ENCODE measurements around the gene MKX. TPM values are rescaled to one million over a fixed set of nuclear protein-coding genes. Genes with fewer than 3 reads are reported as not detected.

MKX gene
- polyA plus RNA-seq, 1 experiment = 0.76 TPM

DNA sequence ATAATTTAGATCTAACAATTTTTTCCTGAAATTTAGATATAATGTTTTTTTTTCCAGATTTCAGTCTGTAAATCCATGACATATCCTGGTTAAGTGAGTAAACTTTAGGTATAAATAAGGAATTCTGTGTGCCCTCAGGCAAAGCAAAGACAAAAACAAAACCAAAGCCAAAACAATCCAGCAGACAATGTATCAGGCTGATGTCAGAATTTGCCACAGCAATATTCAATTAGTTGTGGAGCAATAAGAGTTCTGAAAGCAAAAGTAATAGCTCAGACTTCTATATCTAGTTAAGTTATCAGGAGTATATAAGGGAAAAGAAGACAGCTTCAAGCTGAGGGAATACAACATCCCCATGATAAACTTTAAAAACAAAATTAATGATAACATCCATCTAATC, 82.0 kb downstream of the MKX start:
- no peaks in the 10 kb centered on the region for H3K9me3 ChIP-seq (ENCODE audit: control insufficient read depth, insufficient read depth, low read length)
- ChIA-PET CTCF (interaction anchor here (0.5 kb wide), 1 partner anchor 12 kb away, joined by 3 read pairs; no protein-coding TSS in a partner anchor), POLR2A (no interaction called here)
- DNase-seq (ENCODE audit: low read depth, low spot score) = no peak
- H3K4me3 ChIP-seq (ENCODE audit: low read depth, low read length) = no peak overlapping the region
- no peak overlapping the region for H3K27ac ChIP-seq (ENCODE audit: low read depth, low read length)
- H3K27me3 ChIP-seq (ENCODE audit: control insufficient read depth, insufficient read depth, low read length) = no peaks in the 10 kb centered on the region
- TF ChIP-seq, protein P1, sequence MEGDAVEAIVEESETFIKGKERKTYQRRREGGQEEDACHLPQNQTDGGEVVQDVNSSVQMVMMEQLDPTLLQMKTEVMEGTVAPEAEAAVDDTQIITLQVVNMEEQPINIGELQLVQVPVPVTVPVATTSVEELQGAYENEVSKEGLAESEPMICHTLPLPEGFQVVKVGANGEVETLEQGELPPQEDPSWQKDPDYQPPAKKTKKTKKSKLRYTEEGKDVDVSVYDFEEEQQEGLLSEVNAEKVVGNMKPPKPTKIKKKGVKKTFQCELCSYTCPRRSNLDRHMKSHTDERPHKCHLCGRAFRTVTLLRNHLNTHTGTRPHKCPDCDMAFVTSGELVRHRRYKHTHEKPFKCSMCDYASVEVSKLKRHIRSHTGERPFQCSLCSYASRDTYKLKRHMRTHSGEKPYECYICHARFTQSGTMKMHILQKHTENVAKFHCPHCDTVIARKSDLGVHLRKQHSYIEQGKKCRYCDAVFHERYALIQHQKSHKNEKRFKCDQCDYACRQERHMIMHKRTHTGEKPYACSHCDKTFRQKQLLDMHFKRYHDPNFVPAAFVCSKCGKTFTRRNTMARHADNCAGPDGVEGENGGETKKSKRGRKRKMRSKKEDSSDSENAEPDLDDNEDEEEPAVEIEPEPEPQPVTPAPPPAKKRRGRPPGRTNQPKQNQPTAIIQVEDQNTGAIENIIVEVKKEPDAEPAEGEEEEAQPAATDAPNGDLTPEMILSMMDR (IDR thresholded peaks at IDR 0.05; ENCODE audit: low read depth, low read length) = no peak

DNA sequence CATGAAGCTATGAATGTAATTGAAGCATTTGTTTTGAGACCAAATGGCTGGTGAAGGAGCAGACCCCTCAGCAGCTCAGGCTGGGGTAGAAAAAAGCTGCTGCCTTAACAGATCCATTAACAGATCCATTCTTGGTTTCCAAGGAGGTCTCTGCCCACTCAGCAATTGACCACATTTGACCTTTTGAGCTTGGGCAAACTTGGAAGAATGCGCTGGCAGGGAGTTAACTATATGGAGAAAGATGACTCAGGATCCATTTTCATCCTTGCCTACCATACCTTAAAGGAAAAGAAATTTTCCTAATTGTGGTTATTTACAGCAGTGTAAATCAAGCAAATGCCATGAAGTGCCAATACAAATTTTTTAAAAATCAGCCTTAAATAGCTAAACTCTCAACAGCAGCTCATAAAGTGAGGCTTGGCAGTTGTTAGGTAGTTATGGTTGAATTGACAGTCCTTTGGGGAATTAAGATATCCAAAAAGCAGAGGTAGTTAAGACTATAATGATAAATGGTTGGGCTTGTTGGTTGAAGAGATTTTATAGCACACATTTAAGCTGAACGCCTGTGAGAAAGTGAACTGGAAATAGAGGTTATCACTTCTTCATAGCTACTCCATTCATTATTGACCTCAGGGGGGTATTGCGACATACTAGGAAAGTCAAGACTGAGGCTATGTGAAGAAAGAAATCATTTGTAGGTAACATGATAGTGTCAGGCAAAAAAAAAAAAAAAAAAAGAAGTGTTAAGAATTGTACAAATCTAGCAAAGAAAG, 83.9 kb downstream of the MKX start:
- H3K27ac ChIP-seq (ENCODE audit: low read depth, low read length) = no peak overlapping the region
- TF ChIP-seq, protein P1 (IDR thresholded peaks at IDR 0.05; ENCODE audit: low read depth, low read length) = no peak
- no peaks in the 10 kb centered on the region for H3K9me3 ChIP-seq (ENCODE audit: control insufficient read depth, insufficient read depth, low read length)
- POLR2A ChIA-PET = no interaction called here
- no peak for DNase-seq (ENCODE audit: low read depth, low spot score)
- CTCF ChIA-PET = interaction anchor here (0.6 to 1.4 kb wide), 2 partner anchors 103 to 580 kb away, joined by 3 read pairs; no protein-coding TSS in a partner anchor
- no peak overlapping the region for H3K4me3 ChIP-seq (ENCODE audit: low read depth, low read length)
- no peaks in the 10 kb centered on the region for H3K27me3 ChIP-seq (ENCODE audit: control insufficient read depth, insufficient read depth, low read length)

DNA sequence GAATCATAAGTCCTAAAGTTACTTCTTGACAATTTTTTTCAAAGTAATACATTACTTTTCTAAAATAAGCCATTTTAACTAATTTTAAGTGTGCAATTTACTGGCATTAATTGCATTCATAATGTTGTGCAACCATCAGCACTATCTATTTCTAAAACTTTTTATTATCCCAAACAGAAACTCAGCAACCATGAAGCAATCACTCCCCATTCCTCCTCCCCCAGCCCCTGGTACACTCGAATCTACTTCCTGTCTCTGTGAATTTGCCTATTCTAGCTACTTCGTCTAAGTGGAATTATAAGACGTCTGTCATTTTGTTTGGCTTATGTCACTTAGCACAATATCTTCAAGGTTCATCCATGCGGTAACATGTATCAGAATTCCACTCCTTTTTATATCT, 84.9 kb downstream of the MKX start:
- Histone ChIP-seq H3K27ac (ENCODE audit: low read depth, low read length) (no peak overlapping the region), H3K4me3 (ENCODE audit: low read depth, low read length) (no peak overlapping the region), H3K9me3 (ENCODE audit: control insufficient read depth, insufficient read depth, low read length) (no peaks in the 10 kb centered on the region), H3K27me3 (ENCODE audit: control insufficient read depth, insufficient read depth, low read length) (no peaks in the 10 kb centered on the region)
- CTCF ChIA-PET = interaction anchor here (1.4 kb wide), 2 partner anchors 215 to 581 kb away, joined by 3 read pairs; no protein-coding TSS in a partner anchor
- DNase-seq (ENCODE audit: low read depth, low spot score) = no peak
- POLR2A ChIA-PET = no interaction called here
- TF ChIP-seq, protein P1 (IDR thresholded peaks at IDR 0.05; ENCODE audit: low read depth, low read length) = no peak

DNA sequence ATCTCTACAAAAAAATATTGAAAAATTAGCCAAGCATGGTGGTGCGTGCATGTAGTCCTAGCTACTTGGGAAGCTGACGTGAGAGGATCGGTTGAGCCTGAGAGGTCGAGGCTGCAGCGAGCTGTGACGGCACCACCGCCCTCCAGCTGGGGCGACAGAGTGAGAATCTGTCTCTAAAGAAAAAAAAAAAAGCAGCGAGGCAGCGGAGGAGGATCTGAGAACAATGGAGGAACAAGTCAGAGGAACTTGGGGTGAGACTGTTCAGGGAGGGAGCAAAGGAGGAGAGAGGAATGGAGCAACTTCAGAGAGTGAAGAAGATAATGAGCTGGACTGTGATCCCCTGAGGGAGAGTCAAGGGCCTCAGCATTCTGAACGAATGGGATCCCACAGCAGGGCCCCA, 85.4 kb downstream of the MKX start:
- Histone ChIP-seq H3K4me3 (ENCODE audit: low read depth, low read length) (no peak overlapping the region), H3K27me3 (ENCODE audit: control insufficient read depth, insufficient read depth, low read length) (no peaks in the 10 kb centered on the region), H3K9me3 (ENCODE audit: control insufficient read depth, insufficient read depth, low read length) (no peaks in the 10 kb centered on the region), H3K27ac (ENCODE audit: low read depth, low read length) (no peak overlapping the region)
- ChIA-PET CTCF (interaction anchor here (0.7 to 1.4 kb wide), 3 partner anchors 214 to 582 kb away, joined by 3 read pairs; no protein-coding TSS in a partner anchor), POLR2A (no interaction called here)
- DNase-seq (ENCODE audit: low read depth, low spot score) = no peak
- TF ChIP-seq, protein P1 (IDR thresholded peaks at IDR 0.05; ENCODE audit: low read depth, low read length) = no peak

DNA sequence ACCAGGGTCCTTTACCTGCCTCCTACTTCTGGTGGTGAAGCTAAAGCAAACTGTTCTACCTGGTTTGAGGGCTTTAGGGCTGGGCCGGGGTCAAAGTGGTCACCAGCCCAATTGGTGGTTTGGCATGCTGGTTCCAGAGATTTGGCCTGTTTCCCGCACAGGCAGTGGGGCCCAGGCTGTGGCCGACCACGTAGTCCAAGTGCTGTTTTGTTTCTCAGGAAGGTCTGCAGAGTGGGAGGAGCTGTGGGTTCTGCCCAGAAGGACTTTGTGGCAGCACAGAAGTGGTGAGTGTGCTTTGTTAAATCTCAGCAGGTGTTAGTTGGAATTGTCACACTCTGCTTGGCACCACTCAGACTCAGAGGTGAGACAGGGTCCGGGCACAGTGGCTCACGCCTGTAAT, 85.8 kb downstream of the MKX start:
- Histone ChIP-seq H3K9me3 (ENCODE audit: control insufficient read depth, insufficient read depth, low read length) (no peaks in the 10 kb centered on the region), H3K4me3 (ENCODE audit: low read depth, low read length) (no peak overlapping the region), H3K27ac (ENCODE audit: low read depth, low read length) (no peak overlapping the region), H3K27me3 (ENCODE audit: control insufficient read depth, insufficient read depth, low read length) (no peaks in the 10 kb centered on the region)
- no peak for DNase-seq (ENCODE audit: low read depth, low spot score)
- ChIA-PET CTCF (interaction anchor here (0.7 to 1.4 kb wide), 2 partner anchors 213 to 214 kb away, joined by 3 read pairs; no protein-coding TSS in a partner anchor), POLR2A (no interaction called here)
- TF ChIP-seq, protein P1 (IDR thresholded peaks at IDR 0.05; ENCODE audit: low read depth, low read length) = no peak

Data from AG04450 (cell line).